DND-41 (cell line): ENCODE data around the gene LGR4.

ENCODE experiments used
- EZH2 ChIP-seq: IDR thresholded peaks from 3 replicates; pipeline ENCODE4 v1.6.1; 2012; ENCODE audit warnings: borderline replicate concordance, low read depth, mild to moderate bottlenecking, moderate library complexity, low read length, inconsistent platforms; ENCODE audit not compliant: severe bottlenecking
- TF ChIP-seq, protein P1 (sequence below): IDR thresholded peaks from 2 replicates; pipeline ENCODE4 v1.5.1; 2012; ENCODE audit warnings: borderline replicate concordance, low read length, moderate library complexity, mild to moderate bottlenecking; ENCODE audit not compliant: poor library complexity, severe bottlenecking; ENCODE audit errors: extremely low read depth

DNA sequence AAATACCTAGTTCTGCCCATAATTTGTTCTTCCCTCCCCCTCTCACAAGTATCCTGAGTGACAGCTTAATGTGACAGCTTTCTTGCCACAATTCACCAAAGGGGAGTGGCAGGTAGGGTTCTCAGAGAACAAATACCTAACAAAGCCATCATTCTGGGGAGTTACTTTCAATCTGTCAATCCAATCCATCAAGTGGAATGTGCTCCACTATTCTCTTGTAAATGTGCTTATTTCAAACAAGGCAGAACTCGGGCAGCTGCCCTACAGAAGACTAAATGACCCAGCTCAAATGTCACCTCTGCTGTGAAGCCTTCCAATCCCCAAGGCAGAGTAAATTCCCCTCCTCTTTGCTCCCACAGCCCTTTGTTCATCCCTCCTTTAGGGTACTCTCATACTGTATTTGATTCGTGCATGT, 27.8 kb downstream of the LGR4 start:
- TF ChIP-seq, protein P1, sequence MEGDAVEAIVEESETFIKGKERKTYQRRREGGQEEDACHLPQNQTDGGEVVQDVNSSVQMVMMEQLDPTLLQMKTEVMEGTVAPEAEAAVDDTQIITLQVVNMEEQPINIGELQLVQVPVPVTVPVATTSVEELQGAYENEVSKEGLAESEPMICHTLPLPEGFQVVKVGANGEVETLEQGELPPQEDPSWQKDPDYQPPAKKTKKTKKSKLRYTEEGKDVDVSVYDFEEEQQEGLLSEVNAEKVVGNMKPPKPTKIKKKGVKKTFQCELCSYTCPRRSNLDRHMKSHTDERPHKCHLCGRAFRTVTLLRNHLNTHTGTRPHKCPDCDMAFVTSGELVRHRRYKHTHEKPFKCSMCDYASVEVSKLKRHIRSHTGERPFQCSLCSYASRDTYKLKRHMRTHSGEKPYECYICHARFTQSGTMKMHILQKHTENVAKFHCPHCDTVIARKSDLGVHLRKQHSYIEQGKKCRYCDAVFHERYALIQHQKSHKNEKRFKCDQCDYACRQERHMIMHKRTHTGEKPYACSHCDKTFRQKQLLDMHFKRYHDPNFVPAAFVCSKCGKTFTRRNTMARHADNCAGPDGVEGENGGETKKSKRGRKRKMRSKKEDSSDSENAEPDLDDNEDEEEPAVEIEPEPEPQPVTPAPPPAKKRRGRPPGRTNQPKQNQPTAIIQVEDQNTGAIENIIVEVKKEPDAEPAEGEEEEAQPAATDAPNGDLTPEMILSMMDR, result no peak
- TF ChIP-seq EZH2, result no peak
